NK-92 (cell line): ENCODE results near the gene POM121L2.
"Not testable (repeated sequence)": the region's sequence is repeated elsewhere in the genome, so short reads cannot be mapped to it uniquely, and the experiment has no call there.

Source experiments
- DNase-seq: peaks from one replicate; lab custom pipeline; 2025; ENCODE audit not compliant: unreplicated experiment; lab: John Stamatoyannopoulos, UW

The POM121L2 gene

GRCh38 chr6:27294409-27294808 is 17.7 kb downstream of the POM121L2 start:
- no peak for DNase-seq

GRCh38 chr6:27293436-27294098 is 18.5 kb downstream of the POM121L2 start:
- DNase-seq = no peak

DNA sequence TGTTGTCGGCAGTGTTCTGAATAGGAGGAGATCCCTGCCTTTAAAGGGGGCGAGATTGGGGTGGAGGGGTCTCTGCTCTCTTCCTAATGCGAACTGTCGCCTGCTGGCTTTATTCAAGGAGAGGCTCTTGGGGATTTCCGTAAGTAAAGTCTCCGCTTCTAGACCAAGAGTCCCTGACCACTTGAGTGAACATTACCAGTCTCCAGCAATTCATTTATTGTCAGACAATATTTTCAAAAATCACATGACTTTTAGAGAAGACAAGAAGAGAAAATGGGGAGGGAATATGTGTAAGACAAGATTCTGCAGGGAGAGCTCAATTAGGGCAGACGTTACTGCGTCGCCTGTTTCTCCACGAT is 21.2 kb downstream of the POM121L2 start:
- no peak for DNase-seq

DNA sequence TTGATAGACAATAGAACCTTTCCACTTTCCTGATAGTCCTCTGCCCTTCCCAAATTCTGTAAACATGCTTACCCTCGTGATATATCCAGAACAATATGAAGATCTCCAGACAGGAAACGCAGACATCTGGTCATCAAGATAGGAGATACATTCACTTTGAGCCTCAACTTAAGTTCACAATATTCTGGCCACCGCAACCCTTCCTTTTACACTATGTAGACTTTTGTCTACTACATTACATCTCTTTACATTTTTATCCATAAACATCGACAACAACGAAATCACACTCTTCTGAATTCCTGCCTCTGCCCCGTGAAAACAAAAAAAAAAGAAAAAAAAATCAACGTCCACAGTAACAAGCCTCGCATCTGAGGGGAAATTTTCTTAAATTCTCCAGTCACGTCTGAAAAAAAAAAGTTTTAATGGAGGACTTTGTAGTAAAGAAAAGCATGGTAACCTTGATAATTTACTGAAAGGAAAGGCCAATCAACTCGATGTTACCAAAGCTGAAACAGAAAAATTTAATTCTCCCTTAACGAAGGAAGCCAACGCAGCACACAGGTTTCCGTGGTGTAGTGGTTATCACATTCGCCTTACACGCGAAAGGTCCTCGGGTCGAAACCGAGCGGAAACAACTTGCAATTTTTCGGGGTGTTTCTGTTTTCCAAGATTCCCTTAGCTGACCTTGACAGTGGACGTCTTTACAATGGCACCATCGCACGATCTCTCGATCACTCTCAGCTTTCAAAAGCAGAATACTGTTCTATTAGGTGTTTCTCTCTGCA is 21.8 kb downstream of the POM121L2 start:
- no peak for DNase-seq

DNA sequence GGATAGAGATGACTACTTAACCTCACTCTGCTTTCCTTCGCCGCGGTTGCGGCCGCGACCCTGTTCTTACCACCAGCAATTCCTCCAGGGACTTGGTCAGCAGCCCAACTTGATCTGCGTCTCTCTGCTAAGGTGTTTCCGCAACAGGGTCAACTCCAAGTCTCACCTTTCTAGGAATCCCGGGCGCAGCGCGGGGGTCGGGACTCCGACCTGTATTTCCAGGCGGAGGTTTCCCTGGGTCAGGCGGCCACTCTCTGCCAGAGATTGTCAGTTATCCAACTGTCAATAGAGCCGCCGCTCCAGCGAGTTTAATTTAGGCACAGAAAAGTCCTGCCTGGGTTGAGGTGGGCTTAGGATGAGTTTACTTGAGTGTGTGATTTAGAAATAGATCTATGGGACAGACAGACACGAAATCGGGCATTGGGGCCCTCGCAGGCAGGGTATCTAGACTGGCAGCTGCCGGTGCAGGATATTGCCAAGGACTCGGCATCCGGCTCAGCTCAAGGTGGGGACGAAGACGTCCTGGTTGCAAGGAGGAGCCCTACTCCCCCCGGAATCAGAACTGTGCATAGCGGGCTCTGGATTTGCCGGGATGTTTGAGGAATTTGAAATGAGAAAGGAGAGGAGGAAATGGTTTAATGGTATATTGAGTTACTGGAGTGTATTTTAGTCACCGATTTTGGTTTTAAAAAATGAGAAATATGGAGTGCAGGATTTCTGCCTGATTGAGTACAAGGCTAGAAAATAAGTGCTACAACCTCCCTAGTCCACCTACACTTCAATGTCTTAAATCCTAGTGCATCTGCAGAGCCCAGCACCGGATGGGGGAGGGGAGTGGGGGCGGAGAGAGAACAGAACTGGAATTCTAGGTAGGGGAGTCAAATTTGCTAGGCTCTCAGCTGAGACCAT is 23.7 kb downstream of the POM121L2 start:
- no peak for DNase-seq

DNA sequence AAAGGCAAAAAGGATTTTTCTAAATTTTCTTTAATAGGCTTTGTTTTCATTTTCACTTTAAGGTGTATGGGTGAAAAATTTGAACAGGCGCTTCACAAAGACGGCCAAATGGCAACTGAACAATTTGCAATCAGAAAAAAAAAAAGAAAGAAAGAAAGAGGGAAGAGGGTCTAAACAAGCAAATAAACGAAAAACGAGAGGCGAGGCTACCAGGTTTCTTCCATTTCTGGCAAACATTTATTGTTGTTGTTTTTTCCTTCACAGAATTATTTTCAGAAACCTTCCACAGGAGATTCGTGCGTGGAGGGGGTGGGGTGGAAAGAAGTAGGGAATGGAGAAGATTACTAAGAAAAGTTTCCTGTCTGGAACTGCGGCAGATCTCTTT is 24.3 kb downstream of the POM121L2 start:
- DNase-seq = no peak

DNA sequence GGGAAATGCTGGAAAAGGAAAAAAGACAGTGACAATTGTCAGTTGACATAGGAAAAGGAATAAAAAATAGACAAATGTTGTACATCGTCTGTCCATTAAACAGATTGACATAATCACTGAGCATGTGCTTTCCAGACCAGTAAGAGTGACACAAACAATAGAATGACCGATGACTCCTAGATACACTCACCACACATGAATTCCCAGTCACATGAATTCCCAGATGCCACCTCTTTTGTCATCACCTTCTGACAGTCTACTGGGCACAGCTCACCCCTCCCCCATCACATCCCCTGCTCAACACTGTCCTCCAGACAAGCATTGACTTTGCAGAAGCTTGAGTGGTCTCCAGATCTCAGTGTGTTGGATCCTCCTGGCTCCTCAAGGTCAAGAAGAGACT is 25.9 kb downstream of the POM121L2 start:
- DNase-seq = no peak

GRCh38 chr6:27283279-27283678 is 28.8 kb downstream of the POM121L2 start:
- DNase-seq = no peak

GRCh38 chr6:27281569-27281968 is 30.5 kb downstream of the POM121L2 start:
- DNase-seq = no peak

GRCh38 chr6:27281105-27281539 is 31.0 kb downstream of the POM121L2 start:
- DNase-seq = no peak

- no peak for DNase-seq
Observed at GRCh38 chr6:27280540-27281000, 31.5 kb downstream of the POM121L2 start.

DNA sequence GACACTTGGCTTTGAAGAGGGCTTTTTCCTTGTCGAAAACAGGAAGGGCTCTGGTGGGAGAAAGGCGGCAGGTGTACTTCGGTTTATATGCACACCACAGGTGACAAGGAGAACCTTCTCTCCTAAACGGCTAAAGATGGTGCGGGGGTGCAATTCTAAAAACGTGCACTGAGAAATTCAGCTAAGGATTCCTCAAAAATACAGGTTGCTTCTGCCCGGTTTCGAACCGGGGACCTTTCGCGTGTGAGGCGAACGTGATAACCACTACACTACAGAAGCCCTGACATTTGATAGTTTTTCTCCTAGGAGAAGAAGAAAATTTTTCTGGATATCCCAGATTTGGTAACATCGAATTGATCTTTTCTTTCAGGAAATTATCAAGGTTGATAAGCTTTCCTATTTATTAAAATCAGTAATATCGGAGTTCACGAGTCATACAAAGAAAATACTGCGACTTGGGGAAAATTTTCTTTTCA is 32.0 kb downstream of the POM121L2 start:
- no peak for DNase-seq

DNA sequence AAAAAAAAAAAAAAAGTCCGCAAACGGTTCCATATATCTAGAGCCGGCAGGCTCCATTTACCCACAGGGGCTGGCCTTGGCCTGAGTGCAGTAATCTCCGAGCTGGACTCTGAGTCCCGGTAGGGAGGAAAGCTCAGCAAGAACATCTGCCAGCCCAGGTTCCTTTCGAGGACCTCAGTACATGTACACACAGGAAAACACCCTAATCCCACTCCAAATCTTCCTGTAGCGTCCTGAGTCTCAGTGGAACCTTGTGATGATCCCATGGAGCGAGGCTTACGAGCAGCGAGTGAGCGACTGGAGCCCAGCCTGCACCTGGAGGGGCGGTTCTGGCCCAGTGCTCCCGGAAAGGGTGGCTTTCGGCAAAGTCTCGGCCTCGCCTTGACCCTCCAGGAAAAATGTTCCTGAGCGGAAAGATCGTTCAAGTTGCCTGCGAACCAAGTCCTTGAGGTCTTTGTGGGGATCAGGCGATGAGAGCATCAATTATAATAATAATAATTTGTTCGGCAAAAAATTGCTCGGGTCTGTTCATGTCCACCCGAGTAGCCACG is 32.5 kb downstream of the POM121L2 start:
- DNase-seq = no peak

GRCh38 chr6:27275025-27275956 is 36.8 kb downstream of the POM121L2 start:
- no peak for DNase-seq

DNA sequence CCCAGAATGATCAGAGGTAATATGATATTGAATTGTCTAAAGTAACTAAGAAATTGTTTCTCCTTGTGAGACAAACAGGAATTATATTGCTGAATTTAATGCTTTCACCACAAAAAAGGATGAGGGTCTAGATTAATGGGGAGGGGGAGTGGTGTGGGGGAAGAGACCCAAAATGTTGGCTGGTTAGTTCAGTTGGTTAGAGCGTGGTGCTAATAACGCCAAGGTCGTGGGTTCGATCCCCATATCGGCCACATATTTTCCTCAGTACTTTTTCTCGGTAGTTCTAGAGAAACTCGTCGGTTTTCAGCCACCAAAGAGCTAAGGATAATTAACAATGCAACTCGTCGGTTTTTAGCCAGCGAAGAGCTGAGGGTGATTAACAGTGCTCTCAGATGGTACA is 38.3 kb downstream of the POM121L2 start:
- DNase-seq = no peak

DNA sequence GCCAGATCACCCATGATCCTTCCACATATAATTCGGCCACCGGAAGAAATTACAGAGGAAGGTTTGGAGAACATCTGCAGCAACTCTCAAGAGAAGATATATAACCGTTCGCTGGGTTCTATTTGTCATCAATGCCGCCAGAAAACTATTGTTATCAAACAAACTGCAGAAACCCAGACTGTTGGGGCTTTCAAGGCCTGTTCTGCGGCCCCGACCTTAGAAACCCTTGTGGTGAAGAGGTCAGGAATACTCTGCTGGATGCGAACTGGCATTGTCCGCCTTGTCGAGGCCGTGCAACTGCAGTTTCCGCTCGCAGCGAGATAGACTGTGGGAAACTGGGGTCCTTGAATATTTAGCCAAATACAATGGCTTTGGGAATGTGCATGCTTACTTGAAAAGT is 43.3 kb downstream of the POM121L2 start:
- no peak for DNase-seq

DNA sequence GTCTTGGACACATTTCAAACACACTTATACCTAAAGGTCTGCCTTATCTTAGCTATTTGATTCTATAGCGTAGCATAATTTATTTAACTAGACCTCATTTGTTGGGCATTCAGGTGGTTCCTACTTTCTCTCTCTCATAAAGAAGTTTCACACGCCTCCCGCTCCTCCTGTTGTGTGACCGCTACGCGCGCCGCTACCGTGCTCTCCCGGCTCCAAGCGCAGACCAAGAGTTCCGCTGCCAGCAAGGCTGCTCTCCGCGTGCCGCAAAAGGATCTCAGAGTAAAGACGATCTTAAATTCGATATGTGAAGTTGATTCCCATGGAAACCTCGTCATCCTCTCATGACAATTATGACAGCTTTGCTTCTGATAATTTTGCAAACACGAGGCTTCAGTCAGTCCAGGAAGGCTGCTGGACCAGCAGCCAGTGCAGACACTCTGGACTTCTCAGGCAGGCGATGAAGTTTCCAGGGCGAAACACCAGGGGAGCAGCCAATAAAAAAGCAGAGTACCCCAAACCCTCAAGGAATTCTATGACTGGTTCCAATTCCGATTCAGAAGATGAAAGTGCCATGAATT is 44.1 kb downstream of the POM121L2 start:
- no peak for DNase-seq

DNA sequence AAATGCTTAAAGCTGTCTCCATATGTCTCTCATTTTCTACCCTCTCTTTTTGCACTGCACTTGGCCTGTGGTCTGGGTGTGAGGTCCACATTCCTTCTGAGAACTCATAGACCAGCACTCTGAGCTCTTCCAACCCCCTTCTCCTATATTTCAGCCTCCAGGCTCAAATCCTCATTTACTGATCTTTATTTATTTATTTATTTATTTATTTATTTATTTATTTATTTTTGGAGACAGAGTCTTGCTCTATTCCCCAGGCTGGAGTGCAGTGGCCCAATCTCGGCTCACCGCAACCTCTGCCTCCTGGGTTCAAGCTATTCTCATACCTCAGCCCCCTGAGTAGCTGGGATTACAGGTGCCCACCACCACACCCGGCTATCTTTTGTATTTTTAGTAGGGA is 45.1 kb downstream of the POM121L2 start:
- DNase-seq = not testable (repeated sequence)

GRCh38 chr6:27263886-27264285 is 48.2 kb downstream of the POM121L2 start:
- no peak for DNase-seq
